ENCODE data around the gene ACO2. TPM values are rescaled to one million over a fixed set of nuclear protein-coding genes. Genes with fewer than 3 reads are reported as not detected.

The ACO2 gene
- total and polyA plus RNA-seq, 2 of the 13 experiments (the other 11 are each of a cell fraction or from before 2014, with no cell fraction given): 19.2 to 45.6 TPM

DNA sequence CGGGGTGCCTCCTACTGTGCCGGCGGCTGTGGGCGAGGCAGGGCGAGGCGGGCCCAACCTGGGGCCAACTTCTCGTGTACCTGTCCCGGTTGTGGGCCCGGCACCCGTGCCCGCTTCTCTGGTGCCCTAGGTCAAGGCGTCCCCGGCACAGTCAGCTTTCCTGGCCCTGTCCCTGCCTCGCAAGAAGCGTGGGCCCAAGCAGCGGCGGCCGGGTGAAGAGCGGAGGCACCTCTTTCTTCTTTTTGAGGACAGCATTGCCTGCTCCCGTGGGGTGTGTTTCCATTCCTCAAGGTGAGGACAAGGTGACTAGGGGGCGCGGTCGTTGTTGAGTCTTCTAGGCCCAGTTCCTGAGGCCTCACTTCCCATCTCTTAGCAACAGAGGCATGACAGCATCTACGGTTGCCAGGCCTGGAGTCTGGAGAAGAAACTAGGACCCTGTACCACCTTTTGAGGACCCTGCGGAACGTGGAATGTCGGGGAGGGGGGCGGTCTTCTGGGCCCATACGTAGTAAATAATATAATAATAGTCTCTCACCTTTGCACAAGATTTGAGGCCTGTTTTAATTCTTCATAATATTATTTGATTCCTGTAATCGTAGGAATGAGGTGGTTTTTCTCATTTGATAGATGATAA is 418 bp downstream of the ACO2 start (continued):
- no peak for TF ChIP-seq KDM1A (CRISPR knock-in tag; IDR thresholded peaks at IDR 0.05)
- no peak for TF ChIP-seq PCBP1 (IDR thresholded peaks at IDR 0.05; ENCODE audit: borderline replicate concordance, low read depth, low read length)
- no peak for TF ChIP-seq ZNF331 (CRISPR knock-in tag; IDR thresholded peaks at IDR 0.05)
- TF ChIP-seq KDM3A (CRISPR knock-in tag; IDR thresholded peaks at IDR 0.05; ENCODE audit: low read depth): no peak
- no peak; the same call in 1 of the 2 replicates for TF ChIP-seq GABPB1 (CRISPR knock-in tag; IDR thresholded peaks at IDR 0.05)
- no peak for TF ChIP-seq BHLHE40 (IDR thresholded peaks at IDR 0.05; ENCODE audit: low read length)
- TF ChIP-seq, protein P1, sequence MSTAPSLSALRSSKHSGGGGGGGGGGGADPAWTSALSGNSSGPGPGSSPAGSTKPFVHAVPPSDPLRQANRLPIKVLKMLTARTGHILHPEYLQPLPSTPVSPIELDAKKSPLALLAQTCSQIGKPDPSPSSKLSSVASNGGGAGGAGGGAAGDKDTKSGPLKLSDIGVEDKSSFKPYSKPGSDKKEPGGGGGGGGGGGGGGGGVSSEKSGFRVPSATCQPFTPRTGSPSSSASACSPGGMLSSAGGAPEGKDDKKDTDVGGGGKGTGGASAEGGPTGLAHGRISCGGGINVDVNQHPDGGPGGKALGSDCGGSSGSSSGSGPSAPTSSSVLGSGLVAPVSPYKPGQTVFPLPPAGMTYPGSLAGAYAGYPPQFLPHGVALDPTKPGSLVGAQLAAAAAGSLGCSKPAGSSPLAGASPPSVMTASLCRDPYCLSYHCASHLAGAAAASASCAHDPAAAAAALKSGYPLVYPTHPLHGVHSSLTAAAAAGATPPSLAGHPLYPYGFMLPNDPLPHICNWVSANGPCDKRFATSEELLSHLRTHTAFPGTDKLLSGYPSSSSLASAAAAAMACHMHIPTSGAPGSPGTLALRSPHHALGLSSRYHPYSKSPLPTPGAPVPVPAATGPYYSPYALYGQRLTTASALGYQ (CRISPR knock-in tag; IDR thresholded peaks at IDR 0.05): no peak
- no peak for TF ChIP-seq ZNF720 (CRISPR knock-in tag; IDR thresholded peaks at IDR 0.05)
- no peak for TF ChIP-seq MTF2 (CRISPR knock-in tag; IDR thresholded peaks at IDR 0.05; ENCODE audit: borderline replicate concordance)
- TF ChIP-seq SP2 (CRISPR knock-in tag; IDR thresholded peaks at IDR 0.05): no peak
- TF ChIP-seq NFKB2 (CRISPR knock-in tag; IDR thresholded peaks at IDR 0.05; ENCODE audit: borderline replicate concordance): no peak
- no peak for TF ChIP-seq ZNF260 (CRISPR knock-in tag; IDR thresholded peaks at IDR 0.05; ENCODE audit: borderline replicate concordance, low read depth)
- TF ChIP-seq JUN (CRISPR knock-in tag; IDR thresholded peaks at IDR 0.05): no peak
- TF ChIP-seq, protein P2, sequence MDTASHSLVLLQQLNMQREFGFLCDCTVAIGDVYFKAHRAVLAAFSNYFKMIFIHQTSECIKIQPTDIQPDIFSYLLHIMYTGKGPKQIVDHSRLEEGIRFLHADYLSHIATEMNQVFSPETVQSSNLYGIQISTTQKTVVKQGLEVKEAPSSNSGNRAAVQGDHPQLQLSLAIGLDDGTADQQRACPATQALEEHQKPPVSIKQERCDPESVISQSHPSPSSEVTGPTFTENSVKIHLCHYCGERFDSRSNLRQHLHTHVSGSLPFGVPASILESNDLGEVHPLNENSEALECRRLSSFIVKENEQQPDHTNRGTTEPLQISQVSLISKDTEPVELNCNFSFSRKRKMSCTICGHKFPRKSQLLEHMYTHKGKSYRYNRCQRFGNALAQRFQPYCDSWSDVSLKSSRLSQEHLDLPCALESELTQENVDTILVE (CRISPR knock-in tag; IDR thresholded peaks at IDR 0.05): no peak
- no peak for TF ChIP-seq ZNF672 (CRISPR knock-in tag; IDR thresholded peaks at IDR 0.05)
- TF ChIP-seq PPARG (CRISPR knock-in tag; conservative IDR thresholded peaks at IDR 0.05): no peak
- TF ChIP-seq ZNF564 (CRISPR knock-in tag; IDR thresholded peaks at IDR 0.05): no peak
- TF ChIP-seq SP5 (CRISPR knock-in tag; IDR thresholded peaks at IDR 0.05; ENCODE audit: borderline replicate concordance, low read depth): no peak
- no peak for TF ChIP-seq ZNF569 (CRISPR knock-in tag; IDR thresholded peaks at IDR 0.05; ENCODE audit: borderline replicate concordance)
- no peak for TF ChIP-seq FOXO1 (CRISPR knock-in tag; IDR thresholded peaks at IDR 0.05)
- TF ChIP-seq ZFP37 (CRISPR knock-in tag; IDR thresholded peaks at IDR 0.05; ENCODE audit: borderline replicate concordance): no peak
- TF ChIP-seq, protein P3, sequence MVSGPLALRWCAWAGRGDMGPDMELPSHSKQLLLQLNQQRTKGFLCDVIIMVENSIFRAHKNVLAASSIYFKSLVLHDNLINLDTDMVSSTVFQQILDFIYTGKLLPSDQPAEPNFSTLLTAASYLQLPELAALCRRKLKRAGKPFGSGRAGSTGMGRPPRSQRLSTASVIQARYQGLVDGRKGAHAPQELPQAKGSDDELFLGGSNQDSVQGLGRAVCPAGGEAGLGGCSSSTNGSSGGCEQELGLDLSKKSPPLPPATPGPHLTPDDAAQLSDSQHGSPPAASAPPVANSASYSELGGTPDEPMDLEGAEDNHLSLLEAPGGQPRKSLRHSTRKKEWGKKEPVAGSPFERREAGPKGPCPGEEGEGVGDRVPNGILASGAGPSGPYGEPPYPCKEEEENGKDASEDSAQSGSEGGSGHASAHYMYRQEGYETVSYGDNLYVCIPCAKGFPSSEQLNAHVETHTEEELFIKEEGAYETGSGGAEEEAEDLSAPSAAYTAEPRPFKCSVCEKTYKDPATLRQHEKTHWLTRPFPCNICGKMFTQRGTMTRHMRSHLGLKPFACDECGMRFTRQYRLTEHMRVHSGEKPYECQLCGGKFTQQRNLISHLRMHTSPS (CRISPR knock-in tag; IDR thresholded peaks at IDR 0.05; ENCODE audit: low read depth): no peak
- no peak for TF ChIP-seq MBD4 (IDR thresholded peaks at IDR 0.05; ENCODE audit: borderline replicate concordance, low read length)
- no peak for TF ChIP-seq ZNF652 (CRISPR knock-in tag; IDR thresholded peaks at IDR 0.05; ENCODE audit: borderline replicate concordance, low read depth)
- TF ChIP-seq HIVEP1 (CRISPR knock-in tag; IDR thresholded peaks at IDR 0.05): no peak
- no peak for TF ChIP-seq NFE2 (CRISPR knock-in tag; IDR thresholded peaks at IDR 0.05)

Data from HepG2 (cell line).